Measurements from ENCODE around the gene ITGB6. TPM values are rescaled to one million over a fixed set of nuclear protein-coding genes. Genes with fewer than 3 reads are reported as not detected.

Gene ITGB6
- total RNA-seq, result 10 to 100 TPM; 13.2 to 24.6 TPM

GRCh38 chr2:160199683-160200389, at the start of gene ITGB6:
TSS of gene ITGB6 (minus strand) at chr2:160200272. CDS start at chr2:160200063, 209 bp downstream.
- no peaks in the 10 kb centered on the region for H3K36me3 ChIP-seq
- TF ChIP-seq CTCF (IDR thresholded peaks at IDR 0.05), result no peak
- no peaks in the 10 kb centered on the region for H3K4me1 ChIP-seq
- H3K27ac ChIP-seq, result peak within 1 kb of the TSS; percentile 70
- DNase-seq, result no peak
- H3K9me3 ChIP-seq, result no peaks in the 10 kb centered on the region
- H3K4me3 ChIP-seq, result peak within 1 kb of the TSS; percentile 5
- no peaks in the 10 kb centered on the region for H3K27me3 ChIP-seq
- intact Hi-C loops (cut with DNase I), result no loop called here
- peak within 1 kb of the TSS; percentile 41 to 53 for H3K9ac ChIP-seq (ENCODE audit: low read depth in 2 of 2, low read length in 2 of 2)

GRCh38 chr2:160247296-160248035, 47.4 kb upstream of the ITGB6 start:
- no peak overlapping the region for H3K27ac ChIP-seq
- intact Hi-C loops (cut with DNase I), result no loop called here
- H3K36me3 ChIP-seq, result no peaks in the 10 kb centered on the region
- H3K4me3 ChIP-seq, result no peak overlapping the region
- no peaks in the 10 kb centered on the region for H3K27me3 ChIP-seq
- H3K9ac ChIP-seq (ENCODE audit: low read depth in 2 of 2, low read length in 2 of 2), result no peak overlapping the region
- no peak for DNase-seq
- no peaks in the 10 kb centered on the region for H3K9me3 ChIP-seq
- TF ChIP-seq CTCF (IDR thresholded peaks at IDR 0.05), result no peak
- no peaks in the 10 kb centered on the region for H3K4me1 ChIP-seq

GRCh38 chr2:160246356-160246755, 46.3 kb upstream of the ITGB6 start:
- H3K4me1 ChIP-seq, result no peaks in the 10 kb centered on the region
- H3K4me3 ChIP-seq, result no peak overlapping the region
- DNase-seq, result no peak
- no peaks in the 10 kb centered on the region for H3K36me3 ChIP-seq
- no peaks in the 10 kb centered on the region for H3K27me3 ChIP-seq
- H3K9me3 ChIP-seq, result no peaks in the 10 kb centered on the region
- H3K27ac ChIP-seq, result no peak overlapping the region
- no peak for TF ChIP-seq CTCF (IDR thresholded peaks at IDR 0.05)
- no peak overlapping the region for H3K9ac ChIP-seq (ENCODE audit: low read depth in 2 of 2, low read length in 2 of 2)
- intact Hi-C loops (cut with DNase I), result no loop called here

- Histone ChIP-seq H3K9me3 (no peaks in the 10 kb centered on the region), H3K27me3 (no peaks in the 10 kb centered on the region), H3K9ac (ENCODE audit: low read depth in 2 of 2, low read length in 2 of 2) (no peak overlapping the region), H3K36me3 (no peaks in the 10 kb centered on the region), H3K4me1 (no peaks in the 10 kb centered on the region), H3K27ac (no peak overlapping the region), H3K4me3 (no peak overlapping the region)
- no peak for TF ChIP-seq CTCF (IDR thresholded peaks at IDR 0.05)
- intact Hi-C loops (cut with DNase I), result no loop called here
- DNase-seq, result no peak
Observed at GRCh38 chr2:160245614-160246155, 45.6 kb upstream of the ITGB6 start.

GRCh38 chr2:160242893-160243564, 43.0 kb upstream of the ITGB6 start:
- no peak for DNase-seq
- Histone ChIP-seq H3K4me3 (no peak overlapping the region), H3K27me3 (no peaks in the 10 kb centered on the region), H3K27ac (no peak overlapping the region), H3K36me3 (no peaks in the 10 kb centered on the region), H3K9ac (ENCODE audit: low read depth in 2 of 2, low read length in 2 of 2) (no peak overlapping the region), H3K9me3 (no peaks in the 10 kb centered on the region), H3K4me1 (no peaks in the 10 kb centered on the region)
- TF ChIP-seq CTCF (IDR thresholded peaks at IDR 0.05), result no peak
- intact Hi-C loops (cut with DNase I), result no loop called here
